Activated CD4-positive, alpha-beta T cell treated with anti-CD3 and anti-CD28 coated beads, Interleukin-2, amount 10 ng/mL, durations not matched to agents 24 days and 14 days (primary cell): Measurements from ENCODE around the gene DNASE1L3. TPM values are rescaled to one million over a fixed set of nuclear protein-coding genes. Genes with fewer than 3 reads are reported as not detected.

Experiments
- DNase-seq: peaks from one replicate; pipeline ENCODE4 v3.0.0; 2022
- H3K27ac Mint-ChIP-seq: one replicate; pipeline ENCODE4 v1.8.0; 2022; ENCODE audit warnings: mild to moderate bottlenecking, mixed read lengths
- H3K27me3 Mint-ChIP-seq: one replicate; pipeline ENCODE4 v1.8.0; 2022; ENCODE audit warnings: mixed read lengths
- H3K36me3 Mint-ChIP-seq: one replicate; pipeline ENCODE4 v1.8.0; 2022; ENCODE audit warnings: low read depth, mild to moderate bottlenecking, mixed read lengths
- H3K4me1 Mint-ChIP-seq: one replicate; pipeline ENCODE4 v1.8.0; 2021; ENCODE audit warnings: mixed read lengths
- H3K4me3 Mint-ChIP-seq: one replicate; pipeline ENCODE4 v1.8.0; 2022; ENCODE audit warnings: mild to moderate bottlenecking, moderate library complexity, mixed read lengths
- H3K9me3 Mint-ChIP-seq: one replicate; pipeline ENCODE4 v1.8.0; 2021; ENCODE audit warnings: mixed read lengths
- intact Hi-C: fragments of 100-400 bp; cut with micrococcal nuclease; formaldehyde crosslinking; loops from one replicate; pipeline ENCODE4 v1.15.1; 2023
- total RNA-seq: library from RNA; stranded (reverse); gene quantifications from 2 replicates; pipeline ENCODE4 v1.2.3, GENCODE V29; 2022

The DNASE1L3 gene
- total RNA-seq, 1 donor from 2014 or later, result not detected

- H3K4me1 Mint-ChIP-seq, result no peaks in the 10 kb centered on the region
- DNase-seq, result no peak
- intact Hi-C loops, result loop anchor here (5.0 kb wide), 2 partner anchors 227 to 347 kb away; no protein-coding TSS in a partner anchor
Observed at GRCh38 chr3:58184982-58185360, 25.8 kb downstream of the DNASE1L3 start.

GRCh38 chr3:58184309-58184981, 26.3 kb downstream of the DNASE1L3 start:
- no peak overlapping the region for H3K27ac Mint-ChIP-seq
- no peaks in the 10 kb centered on the region for H3K36me3 Mint-ChIP-seq
- no peak overlapping the region for H3K4me3 Mint-ChIP-seq
- intact Hi-C loops, result no loop called here
- H3K27me3 Mint-ChIP-seq, result peaks cover 11% of the 10 kb centered on the region
- H3K9me3 Mint-ChIP-seq, result no peaks in the 10 kb centered on the region
- no peak for DNase-seq
- H3K4me1 Mint-ChIP-seq, result no peaks in the 10 kb centered on the region

More at GRCh38 chr3:58184982-58185360, 25.8 kb downstream of the DNASE1L3 start:
- Mint-ChIP-seq H3K4me3 (no peak overlapping the region), H3K36me3 (no peaks in the 10 kb centered on the region), H3K9me3 (no peaks in the 10 kb centered on the region), H3K27ac (no peak overlapping the region), H3K27me3 (peaks cover 11% of the 10 kb centered on the region)

GRCh38 chr3:58183891-58184290, 26.9 kb downstream of the DNASE1L3 start:
- Mint-ChIP-seq H3K27ac (no peak overlapping the region), H3K27me3 (peaks cover 11% of the 10 kb centered on the region), H3K4me1 (peaks cover under 1% of the 10 kb centered on the region), H3K36me3 (no peaks in the 10 kb centered on the region), H3K4me3 (no peak overlapping the region), H3K9me3 (no peaks in the 10 kb centered on the region)
- intact Hi-C loops, result no loop called here
- DNase-seq, result no peak

GRCh38 chr3:58183221-58183620, 27.6 kb downstream of the DNASE1L3 start:
- Mint-ChIP-seq H3K36me3 (no peaks in the 10 kb centered on the region), H3K9me3 (no peaks in the 10 kb centered on the region), H3K4me3 (no peak overlapping the region), H3K27ac (no peak overlapping the region), H3K27me3 (peaks cover 11% of the 10 kb centered on the region), H3K4me1 (peaks cover 7% of the 10 kb centered on the region)
- intact Hi-C loops, result no loop called here
- DNase-seq, result no peak

- DNase-seq, result no peak
- intact Hi-C loops, result no loop called here
- Mint-ChIP-seq H3K4me1 (peaks cover 15% of the 10 kb centered on the region), H3K27me3 (peaks cover 11% of the 10 kb centered on the region), H3K9me3 (no peaks in the 10 kb centered on the region), H3K27ac (no peak overlapping the region), H3K4me3 (no peak overlapping the region), H3K36me3 (no peaks in the 10 kb centered on the region)
Observed at GRCh38 chr3:58180940-58181587, 29.7 kb downstream of the DNASE1L3 start.

GRCh38 chr3:58180099-58180880, 30.5 kb downstream of the DNASE1L3 start:
- Mint-ChIP-seq H3K27me3 (peaks cover 11% of the 10 kb centered on the region), H3K36me3 (no peaks in the 10 kb centered on the region), H3K4me1 (peaks cover 15% of the 10 kb centered on the region)

GRCh38 chr3:58179235-58180098, 31.3 kb downstream of the DNASE1L3 start:
- H3K4me3 Mint-ChIP-seq, result no peak overlapping the region
- no peaks in the 10 kb centered on the region for H3K36me3 Mint-ChIP-seq
- H3K9me3 Mint-ChIP-seq, result no peaks in the 10 kb centered on the region
- no peak overlapping the region for H3K27ac Mint-ChIP-seq
- intact Hi-C loops, result no loop called here
- peaks cover 15% of the 10 kb centered on the region for H3K4me1 Mint-ChIP-seq
- DNase-seq, result no peak
- H3K27me3 Mint-ChIP-seq, result peaks cover 11% of the 10 kb centered on the region

More at GRCh38 chr3:58180099-58180880, 30.5 kb downstream of the DNASE1L3 start:
- H3K9me3 Mint-ChIP-seq, result no peaks in the 10 kb centered on the region
- no peak overlapping the region for H3K27ac Mint-ChIP-seq
- DNase-seq, result no peak
- H3K4me3 Mint-ChIP-seq, result no peak overlapping the region
- intact Hi-C loops, result no loop called here

- Mint-ChIP-seq H3K27me3 (peaks cover 11% of the 10 kb centered on the region), H3K9me3 (no peaks in the 10 kb centered on the region), H3K36me3 (no peaks in the 10 kb centered on the region), H3K4me3 (peak overlapping the region; percentile 81), H3K27ac (no peak overlapping the region), H3K4me1 (peaks cover 15% of the 10 kb centered on the region)
- intact Hi-C loops, result no loop called here
- peak; percentile 62 for DNase-seq
Observed at GRCh38 chr3:58178528-58179234, 32.1 kb downstream of the DNASE1L3 start.

- peaks cover 9% of the 10 kb centered on the region for H3K27me3 Mint-ChIP-seq
- no peaks in the 10 kb centered on the region for H3K9me3 Mint-ChIP-seq
- no peaks in the 10 kb centered on the region for H3K36me3 Mint-ChIP-seq
- intact Hi-C loops, result loop anchor here (1.0 kb wide), 1 partner anchor 39 kb away; no protein-coding TSS in a partner anchor
- peak; percentile 97 for DNase-seq
- H3K4me1 Mint-ChIP-seq, result peaks cover 15% of the 10 kb centered on the region
- no peak overlapping the region for H3K27ac Mint-ChIP-seq
- H3K4me3 Mint-ChIP-seq, result peak overlapping the region; percentile 81
Observed at GRCh38 chr3:58177747-58178527, 32.8 kb downstream of the DNASE1L3 start.

GRCh38 chr3:58176827-58177489, 33.8 kb downstream of the DNASE1L3 start:
- peaks cover 9% of the 10 kb centered on the region for H3K27me3 Mint-ChIP-seq
- H3K4me3 Mint-ChIP-seq, result peak overlapping the region; percentile 81
- peaks cover 15% of the 10 kb centered on the region for H3K4me1 Mint-ChIP-seq
- no peak overlapping the region for H3K27ac Mint-ChIP-seq
- H3K36me3 Mint-ChIP-seq, result no peaks in the 10 kb centered on the region
- no peaks in the 10 kb centered on the region for H3K9me3 Mint-ChIP-seq
- no peak for DNase-seq
- intact Hi-C loops, result loop anchor here (1.0 kb wide), 1 partner anchor 40 kb away; no protein-coding TSS in a partner anchor

GRCh38 chr3:58176185-58176530, 34.6 kb downstream of the DNASE1L3 start:
- Mint-ChIP-seq H3K27me3 (peaks cover 4% of the 10 kb centered on the region), H3K4me1 (peaks cover 15% of the 10 kb centered on the region), H3K36me3 (no peaks in the 10 kb centered on the region), H3K27ac (no peak overlapping the region), H3K9me3 (no peaks in the 10 kb centered on the region), H3K4me3 (no peak overlapping the region)
- no peak for DNase-seq
- intact Hi-C loops, result no loop called here
